Heart left ventricle (tissue), 16 donors: ENCODE results near the gene NUBPL. TPM values are rescaled to one million over a fixed set of nuclear protein-coding genes. Genes with fewer than 3 reads are reported as not detected.
"Not testable (repeated sequence)": the region's sequence is repeated elsewhere in the genome, so short reads cannot be mapped to it uniquely, and the experiment has no call there.

Experiments used
- ATAC-seq, 4 donors: fragments of 200-7000 bp; cut with Tn5 transposase; one replicate each; pipeline ENCODE4 v1.9.1; 2020 to 2022; ENCODE audit warnings: moderate library complexity in 4 of 4, mild to moderate bottlenecking in 3 of 4, moderate number of reproducible peaks in 1 of 4
- DNase-seq, 5 donors: peaks; one replicate each; pipeline ENCODE4 v3.0.0-alpha.2; 2020
- H3K27ac ChIP-seq, 12 donors: fragments of 200-600 bp; sonication (generic) in 4 of 12; one replicate each; pipeline versions ENCODE4 v1.5.0 to v1.8.0; 2016 to 2022; ENCODE audit warnings: mild to moderate bottlenecking in 2 of 12
- H3K27me3 ChIP-seq, 9 donors: fragments of 200-600 bp; sonication (generic) in 2 of 9; one replicate each; pipeline versions ENCODE4 v1.5.1 to v1.8.0; 2016 to 2022; ENCODE audit warnings: mild to moderate bottlenecking in 3 of 9
- H3K36me3 ChIP-seq, 9 donors: fragments of 200-600 bp; sonication (generic) in 2 of 9; one replicate each; pipeline versions ENCODE4 v1.5.0 to v1.8.0; 2018 to 2022; ENCODE audit warnings: mild to moderate bottlenecking in 2 of 9
- H3K4me1 ChIP-seq, 12 donors: fragments of 200-600 bp; sonication (generic) in 4 of 12; one replicate each; pipeline versions ENCODE4 v1.5.0 to v1.8.0; 2016 to 2022; ENCODE audit warnings: mild to moderate bottlenecking in 3 of 12
- H3K4me3 ChIP-seq, 12 donors: fragments of 200-600 bp; sonication (generic) in 4 of 12; one replicate each; pipeline versions ENCODE4 v1.5.0 to v1.8.0; 2017 to 2022; ENCODE audit warnings: mild to moderate bottlenecking in 9 of 12, moderate library complexity in 4 of 12
- H3K9me3 ChIP-seq, 12 donors: fragments of 200-600 bp; sonication (generic) in 4 of 12; one replicate each; pipeline versions ENCODE4 v1.5.0 to v1.8.0; 2016 to 2022; ENCODE audit warnings: mild to moderate bottlenecking in 1 of 12
- CTCF ChIP-seq, 12 donors: fragments of 200-600 bp; sonication (generic) in 4 of 12; IDR thresholded peaks; one replicate each; pipeline versions ENCODE4 v1.5.0 to v1.8.0; 2018 to 2022; ENCODE audit warnings: antibody characterized with exemption in 12 of 12, mild to moderate bottlenecking in 5 of 12
- POLR2A ChIP-seq, 2 donors: fragments of 450-650 bp; IDR thresholded peaks; one replicate each; pipeline ENCODE4 v1.6.1; 2017; ENCODE audit warnings: antibody characterized with exemption in 2 of 2, mild to moderate bottlenecking in 2 of 2, moderate library complexity in 2 of 2
- WGBS, 4 donors: extraction: QIAGEN DNeasy Blood & Tissue Kit in 2 of 4; methylation state at CpG; one replicate each; pipeline versions ENCODE4 v1.1.5 to v1.1.7; 2013 to 2018; 5-methylcytosine and 5-hydroxymethylcytosine counted together
- intact Hi-C, 10 donors: fragments of 100-400 bp; cut with DNase I; formaldehyde crosslinking; loops; one replicate each; pipeline versions ENCODE4 v1.11.1 to v1.14.2; 2022
- polyA plus RNA-seq, 2 donors: library from polyadenylated mRNA; stranded (reverse); fragments of 200-250 nt; gene quantifications; one replicate each; pipeline ENCODE4 v1.2.3, GENCODE V29; 2013
- total RNA-seq, 9 donors: library from RNA; depleted of rRNA in 2 of 9; stranded (reverse); fragments of >200 nt in 2 of 9; fragmentation: NEBNext Ultra II Directional in 3 of 9; extraction: Animal tissue kit (Norgen Biotek cat#: 25700) in 3 of 9; gene quantifications; one replicate each; pipeline versions ENCODE4 v1.1.0 to v1.2.4, GENCODE V29; 2016 to 2023
- donor health status: ischemic (EF 13 %, LVEDD 7.1; RV severe dilation, severe dysfunction).
- donor health status: healthy with polysubstance abuse.
- donor health status: DM: no; HTN: yes; CAD: no.
- donor health status: DM: no; HTN: no; CAD: no.
- donor health status: ischemic (EF 25% LVEDD 6.9; RV normal size, moderate dysfunction).
- donor health status: ischemic (EF 25% LVEDD 5.7; RV mildly dilated, moderate dysfunction).
- donor health status: healthy.
- donor health status: DM: yes; HTN: yes; CAD: no.
- donor health status: ischemic (EF 35%, LVEDD 5.7; RV mildly dilated, moderate dysfunction).
- donor health status: nonischemic (EF 11% LVEDD 7.7; RV severe dilation, severe dysfunction).
- donor health status: DM: yes; HTN: yes; CAD: no.
- donor health status: PGD.
- donor health status: ischemic (EF 29% LVEDD 5.4; RV normal size, mild dysfunction).
- donor health status: nonischemic (EF 23%, LVEDD 6.1; RV moderate dilation, normal function).

Gene NUBPL
- total and polyA plus RNA-seq, 11 donors: 6.2 to 28.7 (median 18.9) TPM

GRCh38 chr14:31622060-31622459, 60.9 kb downstream of the NUBPL start:
- ATAC-seq: no peak
- peaks cover 0 to 10% (median 0%) of the 10 kb centered on the region in 9 donors for H3K36me3 ChIP-seq
- no peak overlapping the region for H3K27ac ChIP-seq
- H3K9me3 ChIP-seq: peaks cover 0 to 31% (median 4%) of the 10 kb centered on the region in 12 donors
- intact Hi-C loops: no loop called here
- no peaks in the 10 kb centered on the region for H3K27me3 ChIP-seq
- 90 to 97% (median 96%) methylated on average over 5 of the region's 5 CpGs for WGBS, 4 donors
- TF ChIP-seq POLR2A (IDR thresholded peaks at IDR 0.05) (no peak), CTCF (IDR thresholded peaks at IDR 0.05) (no peak)
- no peak for DNase-seq
- no peaks in the 10 kb centered on the region for H3K4me1 ChIP-seq
- H3K4me3 ChIP-seq: no peak overlapping the region

GRCh38 chr14:31652900-31653299, 91.7 kb downstream of the NUBPL start:
- H3K27ac ChIP-seq, ATAC-seq, DNase-seq, H3K27me3 ChIP-seq, H3K4me1 ChIP-seq, H3K36me3 ChIP-seq, intact Hi-C loops, H3K4me3 ChIP-seq: not testable (repeated sequence)
- peaks cover 0 to 29% (median 13%) of the 10 kb centered on the region in 12 donors for H3K9me3 ChIP-seq
- 94 to 99% (median 96%) methylated on average over 5 of the region's 5 CpGs for WGBS, 4 donors

GRCh38 chr14:31657917-31658316, 96.7 kb downstream of the NUBPL start:
- H3K27me3 ChIP-seq: no peaks in the 10 kb centered on the region
- intact Hi-C loops: no loop called here
- no peak overlapping the region for H3K4me3 ChIP-seq
- DNase-seq: no peak
- H3K36me3 ChIP-seq: peaks cover 0 to 4% (median 0%) of the 10 kb centered on the region in 9 donors
- H3K27ac ChIP-seq: no peak overlapping the region
- H3K4me1 ChIP-seq: no peaks in the 10 kb centered on the region
- no peak for TF ChIP-seq CTCF (IDR thresholded peaks at IDR 0.05)
- TF ChIP-seq POLR2A (IDR thresholded peaks at IDR 0.05): no peak
- no peak for ATAC-seq
- peaks cover 0 to 18% (median 7%) of the 10 kb centered on the region in 12 donors for H3K9me3 ChIP-seq

GRCh38 chr14:31659278-31659677, 98.1 kb downstream of the NUBPL start:
- H3K4me3 ChIP-seq: no peak overlapping the region
- peaks cover 0 to 14% (median 0%) of the 10 kb centered on the region in 12 donors for H3K9me3 ChIP-seq
- intact Hi-C loops: no loop called here
- no peaks in the 10 kb centered on the region for H3K4me1 ChIP-seq
- no peaks in the 10 kb centered on the region for H3K27me3 ChIP-seq
- TF ChIP-seq POLR2A (IDR thresholded peaks at IDR 0.05) (no peak), CTCF (IDR thresholded peaks at IDR 0.05) (no peak)
- DNase-seq (no peak), ATAC-seq (no peak)
- no peaks in the 10 kb centered on the region for H3K36me3 ChIP-seq
- no peak overlapping the region for H3K27ac ChIP-seq
- 71 to 85% (median 78%) methylated on average over 1 of the region's 1 CpG for WGBS, 4 donors

- no peak for ATAC-seq
- intact Hi-C loops: no loop called here
- Histone ChIP-seq H3K9me3 (peaks cover 0 to 22% (median 0%) of the 10 kb centered on the region in 12 donors), H3K36me3 (no peaks in the 10 kb centered on the region), H3K27me3 (no peaks in the 10 kb centered on the region), H3K4me1 (no peaks in the 10 kb centered on the region), H3K27ac (no peak overlapping the region), H3K4me3 (no peak overlapping the region)
- DNase-seq: no peak
- no peak for TF ChIP-seq POLR2A (IDR thresholded peaks at IDR 0.05)
- WGBS, 4 donors: 90 to 98% (median 94%) methylated on average over 3 of the region's 3 CpGs
These were observed 99.0 kb downstream of the NUBPL start for GRCh38 chr14:31660191-31660590.
